Epithelial cell of prostate (primary cell): ENCODE data around the gene PRDM10.

Experiments
- DNase-seq: peaks from one replicate; pipeline ENCODE4 v3.0.0-alpha.2; 2011; ENCODE audit warnings: low read depth, low spot score
- H3K27ac ChIP-seq: fragments of 450-650 bp; 2 replicates; pipeline ENCODE4 v1.5.1; 2017; ENCODE audit warnings: mild to moderate bottlenecking

The PRDM10 gene

GRCh38 chr11:129861702-129862522, 140.7 kb downstream of the PRDM10 start:
- peak overlapping the region; percentile 96 for H3K27ac ChIP-seq
- peak; percentile 83 for DNase-seq

- H3K27ac ChIP-seq, result no peak overlapping the region
- no peak for DNase-seq
Observed at GRCh38 chr11:129856036-129856435, 146.6 kb downstream of the PRDM10 start.

DNA sequence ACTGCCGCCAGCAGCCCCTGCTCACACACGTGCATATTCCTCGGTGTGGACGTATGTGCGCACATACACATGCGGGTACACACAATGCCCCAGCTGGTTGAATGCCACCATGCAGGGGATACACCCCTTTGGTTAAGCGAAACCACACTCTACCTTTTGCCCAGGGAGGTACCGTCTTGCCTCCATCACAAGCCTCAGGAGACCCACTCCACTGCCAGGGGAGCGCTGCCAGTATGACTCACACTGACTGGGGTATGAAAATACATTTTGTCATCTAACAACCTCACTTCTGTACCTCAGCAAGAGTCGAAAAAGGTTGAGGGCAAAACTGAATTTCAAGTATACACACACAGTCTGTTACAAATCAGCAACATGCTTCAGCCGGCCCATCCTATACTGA, 147.5 kb downstream of the PRDM10 start:
- no peak for DNase-seq

DNA sequence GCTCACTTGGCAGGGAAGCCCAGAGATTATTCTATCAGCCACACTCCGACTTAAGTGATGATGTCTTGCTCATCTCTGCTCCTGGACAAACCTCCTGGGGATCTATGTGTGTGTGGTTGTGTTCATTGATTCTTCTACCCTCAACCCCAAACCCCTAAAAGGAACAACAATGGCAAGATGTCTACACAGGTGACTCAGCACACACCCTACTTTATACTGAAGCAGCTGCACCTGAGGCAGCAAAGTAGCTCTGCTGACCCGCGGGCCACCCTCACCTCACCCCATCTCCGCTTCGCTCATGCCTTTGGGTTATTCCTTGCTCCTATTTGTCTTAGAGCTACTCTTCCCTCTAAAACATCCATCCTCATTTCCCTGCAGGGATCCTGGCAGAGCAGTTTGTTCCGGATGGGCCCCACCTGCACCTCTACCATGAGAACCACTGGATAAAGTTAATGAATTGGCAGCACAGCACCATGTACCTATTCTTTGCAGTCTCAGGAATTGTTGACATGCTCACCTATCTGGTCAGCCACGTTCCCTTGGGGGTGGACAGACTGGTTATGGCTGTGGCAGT, 148.3 kb downstream of the PRDM10 start:
- DNase-seq, result peak; percentile 22
- peak overlapping the region; percentile 98 for H3K27ac ChIP-seq

More for the DNA sequence above, 147.5 kb downstream of the PRDM10 start:
- peak overlapping the region; percentile 98 for H3K27ac ChIP-seq

DNA sequence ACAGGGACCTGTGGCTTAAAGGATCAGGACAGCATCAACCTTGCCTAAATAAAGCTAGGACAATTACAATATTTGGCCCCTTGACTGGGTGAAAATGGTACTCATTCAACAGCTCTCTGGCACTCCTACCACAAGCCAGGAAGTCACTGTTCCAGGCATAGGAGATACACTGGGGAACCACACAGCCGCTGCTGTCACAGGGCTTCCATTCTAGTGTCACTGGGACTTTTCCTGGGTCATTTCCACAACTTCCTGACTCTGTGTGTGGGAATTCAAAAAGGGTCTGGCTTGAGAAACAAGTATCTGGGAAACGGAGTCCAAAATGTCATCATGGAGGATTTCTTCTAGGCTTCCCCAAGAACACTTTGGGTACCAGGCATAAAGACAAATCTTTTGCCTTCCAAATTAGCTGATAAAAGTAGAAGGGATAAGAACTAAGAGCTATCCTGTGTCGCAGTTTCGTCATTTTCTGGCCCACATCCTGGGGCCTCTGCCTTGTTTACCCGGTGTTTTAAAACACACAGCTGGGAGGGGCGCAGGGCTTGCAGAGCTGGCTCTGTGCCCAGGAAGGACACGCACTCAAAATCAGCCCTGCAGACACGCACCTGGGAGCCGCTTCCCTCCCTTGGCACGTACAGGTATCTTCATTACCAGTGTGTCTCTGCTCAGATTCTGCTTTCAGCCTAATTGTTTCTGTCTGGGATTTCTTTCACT, 149.0 kb downstream of the PRDM10 start:
- DNase-seq, result peak; percentile 82
- peak overlapping the region; percentile 98 for H3K27ac ChIP-seq

GRCh38 chr11:129852125-129852740, 150.4 kb downstream of the PRDM10 start:
- peak overlapping the region; percentile 98 for H3K27ac ChIP-seq
- no peak for DNase-seq
